GM12891 (cell line): Measurements from ENCODE around the gene NLK.

Experiments
- POLR2A ChIP-seq: IDR thresholded peaks from 2 replicates; pipeline ENCODE4 v1.6.1; 2011; ENCODE audit warnings: low read depth, low read length, control low read depth
- TAF1 ChIP-seq: IDR thresholded peaks from 2 replicates; pipeline ENCODE4 v1.6.1; 2011; ENCODE audit warnings: low read depth, low read length, control low read depth

DNA sequence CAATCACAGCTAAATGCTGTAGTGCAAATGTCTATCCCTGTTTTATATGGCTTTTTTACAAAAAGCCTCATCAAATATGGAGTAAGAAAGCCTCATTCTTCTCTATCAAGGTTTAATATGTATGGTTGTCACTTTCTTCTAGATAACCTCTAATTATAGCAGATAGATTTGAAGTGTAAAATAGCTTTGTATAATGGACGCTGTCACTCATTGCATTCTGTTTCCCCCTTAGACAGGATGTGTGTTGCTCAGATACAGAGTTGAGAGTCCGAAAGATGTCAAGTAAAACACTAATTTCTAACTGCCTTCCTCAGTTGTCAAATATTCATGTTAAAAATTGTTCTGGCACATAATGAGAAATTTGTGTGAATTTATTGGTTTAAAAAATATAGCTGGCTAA is 88.0 kb downstream of the NLK start:
- TF ChIP-seq POLR2A (no peak), TAF1 (no peak)
